22Rv1 (cell line): ENCODE data around the gene CXCL12.

Experiments used
- CTCF ChIP-seq: fragments of 450-650 bp; IDR thresholded peaks from 2 replicates; pipeline ENCODE4 v1.5.1; 2017; ENCODE audit warnings: mild to moderate bottlenecking
- ZFX ChIP-seq: fragments of 450-650 bp; IDR thresholded peaks from 2 replicates; pipeline ENCODE4 v1.6.1; 2017; ENCODE audit warnings: antibody characterized with exemption, borderline replicate concordance

GRCh38 chr10:44385026-44385695 lies at the start of gene CXCL12:
- TF ChIP-seq CTCF (no peak), ZFX (no peak)
